ENCODE measurements around the gene CMSS1.

The CMSS1 gene

DNA sequence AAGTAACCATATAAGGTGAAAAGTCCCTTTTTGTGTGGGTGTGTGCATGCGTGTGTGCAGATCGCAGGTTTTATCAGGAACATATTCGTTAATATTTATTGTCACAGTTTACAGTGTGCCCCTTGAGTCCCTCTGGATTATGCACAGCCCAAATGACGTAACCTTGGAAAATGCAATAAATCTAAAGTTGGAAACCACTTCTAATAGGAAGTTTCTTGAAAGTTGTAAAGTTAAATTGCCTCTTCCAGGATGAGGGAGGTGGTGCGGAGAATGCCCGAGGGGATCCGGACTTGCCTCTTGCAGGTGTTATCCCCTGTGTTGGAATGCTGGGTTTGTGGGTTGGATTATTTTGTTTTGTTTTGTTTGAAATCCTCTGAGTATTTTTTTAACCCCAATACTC, 143.3 kb downstream of the CMSS1 start:
- TF ChIP-seq TAF1 (IDR thresholded peaks at IDR 0.05; ENCODE audit: borderline replicate concordance, insufficient read depth, low read length) (no peak), SIN3A (IDR thresholded peaks at IDR 0.05; ENCODE audit: borderline replicate concordance, insufficient read depth, low read length) (no peak), POLR2AphosphoS5 (IDR thresholded peaks at IDR 0.05; ENCODE audit: low read depth, low read length) (no peak)
- TF ChIP-seq, protein P1, sequence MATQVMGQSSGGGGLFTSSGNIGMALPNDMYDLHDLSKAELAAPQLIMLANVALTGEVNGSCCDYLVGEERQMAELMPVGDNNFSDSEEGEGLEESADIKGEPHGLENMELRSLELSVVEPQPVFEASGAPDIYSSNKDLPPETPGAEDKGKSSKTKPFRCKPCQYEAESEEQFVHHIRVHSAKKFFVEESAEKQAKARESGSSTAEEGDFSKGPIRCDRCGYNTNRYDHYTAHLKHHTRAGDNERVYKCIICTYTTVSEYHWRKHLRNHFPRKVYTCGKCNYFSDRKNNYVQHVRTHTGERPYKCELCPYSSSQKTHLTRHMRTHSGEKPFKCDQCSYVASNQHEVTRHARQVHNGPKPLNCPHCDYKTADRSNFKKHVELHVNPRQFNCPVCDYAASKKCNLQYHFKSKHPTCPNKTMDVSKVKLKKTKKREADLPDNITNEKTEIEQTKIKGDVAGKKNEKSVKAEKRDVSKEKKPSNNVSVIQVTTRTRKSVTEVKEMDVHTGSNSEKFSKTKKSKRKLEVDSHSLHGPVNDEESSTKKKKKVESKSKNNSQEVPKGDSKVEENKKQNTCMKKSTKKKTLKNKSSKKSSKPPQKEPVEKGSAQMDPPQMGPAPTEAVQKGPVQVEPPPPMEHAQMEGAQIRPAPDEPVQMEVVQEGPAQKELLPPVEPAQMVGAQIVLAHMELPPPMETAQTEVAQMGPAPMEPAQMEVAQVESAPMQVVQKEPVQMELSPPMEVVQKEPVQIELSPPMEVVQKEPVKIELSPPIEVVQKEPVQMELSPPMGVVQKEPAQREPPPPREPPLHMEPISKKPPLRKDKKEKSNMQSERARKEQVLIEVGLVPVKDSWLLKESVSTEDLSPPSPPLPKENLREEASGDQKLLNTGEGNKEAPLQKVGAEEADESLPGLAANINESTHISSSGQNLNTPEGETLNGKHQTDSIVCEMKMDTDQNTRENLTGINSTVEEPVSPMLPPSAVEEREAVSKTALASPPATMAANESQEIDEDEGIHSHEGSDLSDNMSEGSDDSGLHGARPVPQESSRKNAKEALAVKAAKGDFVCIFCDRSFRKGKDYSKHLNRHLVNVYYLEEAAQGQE (IDR thresholded peaks at IDR 0.05; ENCODE audit: insufficient read depth in 1 of 2, low read depth in 2 of 2, low read length in 2 of 2): no peak

- TF ChIP-seq, protein P1 (IDR thresholded peaks at IDR 0.05; ENCODE audit: insufficient read depth in 1 of 2, low read depth in 2 of 2, low read length in 2 of 2): no peak
- TF ChIP-seq POLR2AphosphoS5 (IDR thresholded peaks at IDR 0.05; ENCODE audit: low read depth, low read length): no peak
- no peak for TF ChIP-seq SIN3A (IDR thresholded peaks at IDR 0.05; ENCODE audit: borderline replicate concordance, insufficient read depth, low read length)
- no peak for TF ChIP-seq TAF1 (IDR thresholded peaks at IDR 0.05; ENCODE audit: borderline replicate concordance, insufficient read depth, low read length)
- no peak for TF ChIP-seq FOXP2 (optimal IDR thresholded peaks at IDR 0.05; ENCODE audit: borderline replicate concordance, extremely low read depth, extremely low read length, insufficient read depth)
Measured at GRCh38 chr3:99961756-99962515, 144.3 kb downstream of the CMSS1 start.

GRCh38 chr3:99962703-99963102, 145.0 kb downstream of the CMSS1 start:
- TF ChIP-seq TAF1 (IDR thresholded peaks at IDR 0.05; ENCODE audit: borderline replicate concordance, insufficient read depth, low read length) (no peak), SIN3A (IDR thresholded peaks at IDR 0.05; ENCODE audit: borderline replicate concordance, insufficient read depth, low read length) (no peak), FOXP2 (optimal IDR thresholded peaks at IDR 0.05; ENCODE audit: borderline replicate concordance, extremely low read depth, extremely low read length, insufficient read depth) (no peak), POLR2AphosphoS5 (IDR thresholded peaks at IDR 0.05; ENCODE audit: low read depth, low read length) (no peak)
- TF ChIP-seq, protein P1 (IDR thresholded peaks at IDR 0.05; ENCODE audit: insufficient read depth in 1 of 2, low read depth in 2 of 2, low read length in 2 of 2): no peak

- no peak for TF ChIP-seq SIN3A (IDR thresholded peaks at IDR 0.05; ENCODE audit: borderline replicate concordance, insufficient read depth, low read length)
- no peak for TF ChIP-seq FOXP2 (optimal IDR thresholded peaks at IDR 0.05; ENCODE audit: borderline replicate concordance, extremely low read depth, extremely low read length, insufficient read depth)
- TF ChIP-seq POLR2AphosphoS5 (IDR thresholded peaks at IDR 0.05; ENCODE audit: low read depth, low read length): no peak
- TF ChIP-seq, protein P1 (IDR thresholded peaks at IDR 0.05; ENCODE audit: insufficient read depth in 1 of 2, low read depth in 2 of 2, low read length in 2 of 2): no peak
Measured at GRCh38 chr3:99965077-99965476, 147.4 kb downstream of the CMSS1 start.
